ENCODE measurements around the gene TRIM9.

The TRIM9 gene

GRCh38 chr14:51093371-51094281, 1.3 kb downstream of the TRIM9 start:
- DNase-seq (ENCODE audit: low read depth, low spot score): no peak

GRCh38 chr14:51092965-51093364, 1.9 kb downstream of the TRIM9 start:
- no peak for DNase-seq (ENCODE audit: low read depth, low spot score)

- DNase-seq (ENCODE audit: low read depth, low spot score): no peak
These were observed 5.6 kb downstream of the TRIM9 start for GRCh38 chr14:51089278-51089677.

GRCh38 chr14:51087031-51087441, 7.9 kb downstream of the TRIM9 start:
- no peak for DNase-seq (ENCODE audit: low read depth, low spot score)

- no peak for DNase-seq (ENCODE audit: low read depth, low spot score)
These were observed 8.9 kb downstream of the TRIM9 start for GRCh38 chr14:51086044-51086443.

- DNase-seq (ENCODE audit: low read depth, low spot score): no peak
These were observed 9.9 kb downstream of the TRIM9 start for GRCh38 chr14:51084962-51085361.

GRCh38 chr14:51084507-51084906, 10.4 kb downstream of the TRIM9 start:
- no peak for DNase-seq (ENCODE audit: low read depth, low spot score)

- no peak for DNase-seq (ENCODE audit: low read depth, low spot score)
These were observed 12.6 kb downstream of the TRIM9 start for GRCh38 chr14:51082349-51082748.

GRCh38 chr14:51081712-51082111, 13.2 kb downstream of the TRIM9 start:
- no peak for DNase-seq (ENCODE audit: low read depth, low spot score)

- DNase-seq (ENCODE audit: low read depth, low spot score): no peak
These were observed 13.7 kb downstream of the TRIM9 start for GRCh38 chr14:51081209-51081608.

GRCh38 chr14:51080645-51081044, 14.3 kb downstream of the TRIM9 start:
- no peak for DNase-seq (ENCODE audit: low read depth, low spot score)

GRCh38 chr14:51079489-51079888, 15.4 kb downstream of the TRIM9 start:
- no peak for DNase-seq (ENCODE audit: low read depth, low spot score)

- no peak for DNase-seq (ENCODE audit: low read depth, low spot score)
These were observed 15.8 kb downstream of the TRIM9 start for GRCh38 chr14:51079085-51079484.

- no peak for DNase-seq (ENCODE audit: low read depth, low spot score)
These were observed 20.1 kb downstream of the TRIM9 start for GRCh38 chr14:51074701-51075385.

- no peak for DNase-seq (ENCODE audit: low read depth, low spot score)
These were observed 21.2 kb downstream of the TRIM9 start for GRCh38 chr14:51073731-51074130.

GRCh38 chr14:51072976-51073375, 21.9 kb downstream of the TRIM9 start:
- no peak for DNase-seq (ENCODE audit: low read depth, low spot score)

- DNase-seq (ENCODE audit: low read depth, low spot score): no peak
These were observed 23.0 kb downstream of the TRIM9 start for GRCh38 chr14:51071857-51072256.

GRCh38 chr14:51070726-51071125, 24.2 kb downstream of the TRIM9 start:
- no peak for DNase-seq (ENCODE audit: low read depth, low spot score)

GRCh38 chr14:51069055-51069454, 25.9 kb downstream of the TRIM9 start:
- no peak for DNase-seq (ENCODE audit: low read depth, low spot score)

GRCh38 chr14:51068268-51068667, 26.6 kb downstream of the TRIM9 start:
- DNase-seq (ENCODE audit: low read depth, low spot score): no peak

GRCh38 chr14:51067295-51067694, 27.6 kb downstream of the TRIM9 start:
- no peak for DNase-seq (ENCODE audit: low read depth, low spot score)

- DNase-seq (ENCODE audit: low read depth, low spot score): no peak
These were observed 28.3 kb downstream of the TRIM9 start for GRCh38 chr14:51066576-51066975.

GRCh38 chr14:51059032-51059431, 35.9 kb downstream of the TRIM9 start:
- no peak for DNase-seq (ENCODE audit: low read depth, low spot score)

Data from smooth muscle cell of the brain vasculature (primary cell).